DND-41 (cell line): ENCODE measurements around the gene KCNH2.

Experiments used
- ATAC-seq: fragments of 200-7000 bp; cut with Tn5 transposase; 3 replicates; pipeline ENCODE4 v1.9.1; 2021; ENCODE audit warnings: low read depth; ENCODE audit not compliant: insufficient read depth
- DNase-seq: peaks from one replicate; pipeline ENCODE4 v3.0.0-alpha.2; 2020
- H2AFZ ChIP-seq: 2 replicates; pipeline ENCODE4 v1.6.0; 2012; ENCODE audit warnings: low read depth, low read length
- H3K27ac ChIP-seq: 2 replicates; pipeline ENCODE4 v1.5.1; 2012; ENCODE audit warnings: low read length, inconsistent platforms
- H3K27me3 ChIP-seq: fragments of 200-600 bp; sonication (generic); 2 replicates; pipeline ENCODE4 v1.6.0; 2012; ENCODE audit warnings: low read length, mild to moderate bottlenecking, inconsistent platforms; ENCODE audit not compliant: insufficient read depth, poor library complexity
- H3K36me3 ChIP-seq: 2 replicates; pipeline ENCODE4 v1.5.1; 2012; ENCODE audit warnings: low read length, inconsistent platforms; ENCODE audit not compliant: insufficient read depth
- H3K4me1 ChIP-seq: 2 replicates; pipeline ENCODE4 v1.5.1; 2012; ENCODE audit warnings: mild to moderate bottlenecking, low read length; ENCODE audit not compliant: insufficient read depth
- H3K4me2 ChIP-seq: 2 replicates; pipeline ENCODE4 v1.6.0; 2012; ENCODE audit warnings: mild to moderate bottlenecking, moderate library complexity, low read length, inconsistent platforms; ENCODE audit not compliant: insufficient read depth
- H3K4me3 ChIP-seq, 2 experiments: fragments of 200-600 bp in 1 of 2; shearing (Covaris generic) in 1 of 2; 2 replicates each; pipeline ENCODE4 v1.5.1; 2012 to 2016; ENCODE audit warnings: inconsistent platforms in 2 of 2, low read length in 2 of 2, mild to moderate bottlenecking in 2 of 2, low read depth in 1 of 2, moderate library complexity in 1 of 2
- H3K79me2 ChIP-seq: 2 replicates; pipeline ENCODE4 v1.6.0; 2012; ENCODE audit warnings: low read length, inconsistent platforms; ENCODE audit not compliant: insufficient read depth
- H3K9ac ChIP-seq: 2 replicates; pipeline ENCODE4 v1.6.0; 2012; ENCODE audit warnings: low read depth, mild to moderate bottlenecking, inconsistent platforms, low read length, moderate library complexity
- H3K9me3 ChIP-seq: 2 replicates; pipeline ENCODE4 v1.5.1; 2012; ENCODE audit warnings: low read length, moderate library complexity, mild to moderate bottlenecking, inconsistent platforms; ENCODE audit not compliant: insufficient read depth, severe bottlenecking
- H4K20me1 ChIP-seq: 2 replicates; pipeline ENCODE4 v1.6.0; 2012; ENCODE audit warnings: low read length; ENCODE audit not compliant: insufficient read depth
- CTCF ChIP-seq: IDR thresholded peaks from 2 replicates; pipeline ENCODE4 v1.5.1; 2012; ENCODE audit warnings: borderline replicate concordance, low read length, moderate library complexity, mild to moderate bottlenecking; ENCODE audit not compliant: poor library complexity, severe bottlenecking; ENCODE audit errors: extremely low read depth
- EZH2 ChIP-seq: IDR thresholded peaks from 3 replicates; pipeline ENCODE4 v1.6.1; 2012; ENCODE audit warnings: borderline replicate concordance, low read depth, mild to moderate bottlenecking, moderate library complexity, low read length, inconsistent platforms; ENCODE audit not compliant: severe bottlenecking

The KCNH2 gene

GRCh38 chr7:150942001-150942590 is 36.0 kb downstream of the KCNH2 start:
- Histone ChIP-seq H3K36me3 (no peaks in the 10 kb centered on the region), H2AFZ (no peak overlapping the region), H3K4me1 (peaks cover 7% of the 10 kb centered on the region), H3K27ac (no peak overlapping the region), H3K4me3 (no peak overlapping the region), H3K79me2 (no peaks in the 10 kb centered on the region), H3K4me2 (no peak overlapping the region), H3K9ac (no peak overlapping the region), H3K9me3 (no peaks in the 10 kb centered on the region), H4K20me1 (peaks cover 4% of the 10 kb centered on the region), H3K27me3 (peaks cover 19% of the 10 kb centered on the region)
- ATAC-seq: peak; percentile 94
- TF ChIP-seq EZH2 (no peak), CTCF (no peak)
- DNase-seq: peak; percentile 69

- ATAC-seq: no peak
Observed at GRCh38 chr7:150941351-150942000, 36.6 kb downstream of the KCNH2 start.

DNA sequence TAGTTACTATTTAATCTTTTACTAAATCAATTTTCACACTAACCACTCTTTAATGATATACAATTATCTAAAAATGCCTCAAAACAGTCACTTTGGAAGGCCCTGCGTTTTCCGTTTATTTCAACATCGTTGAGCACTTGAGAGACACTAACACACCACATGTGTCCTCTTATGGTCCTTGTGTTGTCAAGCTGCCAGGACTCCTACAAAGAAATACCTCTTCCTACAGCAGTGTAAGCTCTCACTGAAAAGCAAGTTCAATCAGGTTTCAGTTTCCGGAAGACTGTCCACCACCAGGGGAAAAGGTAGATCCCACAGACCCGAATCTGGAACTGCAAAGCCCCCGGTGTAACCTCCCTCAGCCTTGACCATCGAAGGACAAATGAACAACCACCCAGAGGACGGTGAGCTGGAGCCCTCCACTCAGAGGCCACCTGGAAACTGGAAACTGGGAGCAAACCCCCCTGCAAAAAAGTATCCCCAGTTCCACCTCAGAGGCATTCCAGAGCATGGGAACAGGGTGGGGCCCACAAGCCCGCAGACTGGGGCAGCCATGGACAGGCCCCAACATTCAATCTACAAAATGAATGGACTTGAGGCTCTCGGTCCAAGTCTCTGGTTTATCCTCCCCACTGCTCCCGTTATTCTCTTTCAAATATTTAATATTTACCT is 37.6 kb downstream of the KCNH2 start:
- TF ChIP-seq CTCF: no peak
- no peak for TF ChIP-seq EZH2
- peaks cover 7% of the 10 kb centered on the region for H3K4me1 ChIP-seq
- H3K27me3 ChIP-seq: peaks cover 27% of the 10 kb centered on the region
- DNase-seq: no peak
- no peak overlapping the region for H3K9ac ChIP-seq
- no peaks in the 10 kb centered on the region for H3K36me3 ChIP-seq
- H3K27ac ChIP-seq: no peak overlapping the region
- peaks cover 4% of the 10 kb centered on the region for H4K20me1 ChIP-seq
- no peak overlapping the region for H3K4me2 ChIP-seq
- no peak overlapping the region for H2AFZ ChIP-seq
- H3K79me2 ChIP-seq: no peaks in the 10 kb centered on the region
- H3K9me3 ChIP-seq: no peaks in the 10 kb centered on the region
- no peak overlapping the region for H3K4me3 ChIP-seq
- no peak for ATAC-seq

More at GRCh38 chr7:150941351-150942000, 36.6 kb downstream of the KCNH2 start:
- Histone ChIP-seq H3K4me3 (no peak overlapping the region), H3K27ac (no peak overlapping the region), H3K36me3 (no peaks in the 10 kb centered on the region), H3K27me3 (peaks cover 22% of the 10 kb centered on the region), H2AFZ (no peak overlapping the region), H3K79me2 (no peaks in the 10 kb centered on the region), H3K9me3 (no peaks in the 10 kb centered on the region), H4K20me1 (peaks cover 4% of the 10 kb centered on the region), H3K4me2 (no peak overlapping the region), H3K9ac (no peak overlapping the region), H3K4me1 (peaks cover 7% of the 10 kb centered on the region)
- TF ChIP-seq EZH2 (no peak), CTCF (no peak)
- DNase-seq: no peak
